Natural killer cell (primary cell): Measurements from ENCODE around the gene ITIH2. TPM values are rescaled to one million over a fixed set of nuclear protein-coding genes. Genes with fewer than 3 reads are reported as not detected.
A peak's percentile ranks its signal among the peaks of the same experiment; 100 is the strongest.

Experiments
- ATAC-seq, 3 donors: fragments of 150-1000 bp in 2 of 3; fragments of 200-7000 bp in 1 of 3; cut with Tn5 transposase; 1 replicate in 1 of 3; 2 replicates in 2 of 3; pipeline ENCODE4 v1.10.0; 2021; ENCODE audit warnings: mild to moderate bottlenecking in 2 of 3, moderate library complexity in 2 of 3
- DNase-seq, 2 donors: peaks; one replicate each; pipeline versions ENCODE4 v3.0.0 to v3.0.0-alpha.2; 2013 to 2021; ENCODE audit warnings: mixed read lengths in 1 of 2
- H3K27ac ChIP-seq: one replicate; pipeline ENCODE4 v1.5.1; 2013; ENCODE audit warnings: mild to moderate bottlenecking, low read length
- H3K27me3 ChIP-seq: one replicate; pipeline ENCODE4 v1.6.1; 2013; ENCODE audit warnings: low read length; ENCODE audit not compliant: control insufficient read depth, insufficient read depth
- H3K36me3 ChIP-seq: one replicate; pipeline ENCODE4 v1.6.1; 2013; ENCODE audit warnings: low read length; ENCODE audit not compliant: control insufficient read depth, insufficient read depth
- H3K4me1 ChIP-seq: one replicate; pipeline ENCODE4 v1.6.1; 2013; ENCODE audit warnings: low read length; ENCODE audit not compliant: control insufficient read depth, insufficient read depth
- H3K4me3 ChIP-seq: one replicate; pipeline ENCODE4 v1.5.1; 2013; ENCODE audit warnings: low read length
- H3K9me3 ChIP-seq: one replicate; pipeline ENCODE4 v1.6.1; 2013; ENCODE audit warnings: low read length; ENCODE audit not compliant: control insufficient read depth, insufficient read depth
- H3K27ac Mint-ChIP-seq, 2 donors: one replicate each; pipeline ENCODE4 v1.8.0; 2022; ENCODE audit warnings: mild to moderate bottlenecking in 2 of 2, mixed read lengths in 2 of 2, moderate library complexity in 1 of 2
- H3K27me3 Mint-ChIP-seq, 2 donors: one replicate each; pipeline ENCODE4 v1.8.0; 2022; ENCODE audit warnings: low read depth in 2 of 2, mixed read lengths in 2 of 2
- H3K36me3 Mint-ChIP-seq: one replicate; pipeline ENCODE4 v1.8.0; 2022; ENCODE audit warnings: mixed read lengths
- H3K4me1 Mint-ChIP-seq, 2 donors: one replicate each; pipeline ENCODE4 v1.8.0; 2022; ENCODE audit warnings: mixed read lengths in 2 of 2
- H3K4me3 Mint-ChIP-seq: one replicate; pipeline ENCODE4 v1.8.0; 2022; ENCODE audit warnings: mild to moderate bottlenecking, moderate library complexity, mixed read lengths
- H3K9me3 Mint-ChIP-seq, 2 donors: one replicate each; pipeline ENCODE4 v1.8.0; 2022; ENCODE audit warnings: mixed read lengths in 2 of 2
- WGBS: methylation state at CpG from one replicate; pipeline ENCODE4 v1.1.7; 2013; ENCODE audit warnings: missing lambda C conversion rate; ENCODE audit not compliant: insufficient coverage; 5-methylcytosine and 5-hydroxymethylcytosine counted together
- intact Hi-C: fragments of 100-400 bp; cut with micrococcal nuclease; formaldehyde crosslinking; loops from one replicate; pipeline ENCODE4 v1.14.2; 2022
- total RNA-seq, 4 donors: library from RNA; stranded (reverse); fragments of 120-200 nt in 1 of 4; gene quantifications; one replicate each; pipeline versions ENCODE4 v1.2.3 to v1.2.4, GENCODE V29; 2013 to 2022
- TF ChIP-seq, protein P1 (sequence below): fragments of 200-600 bp; IDR thresholded peaks from one replicate; pipeline ENCODE4 v1.8.0; 2022; ENCODE audit warnings: antibody characterized with exemption

ITIH2 gene
- total RNA-seq, 3 donors from 2014 or later (not counting 1 experiment from before 2014, with no cell fraction given): not detected

DNA sequence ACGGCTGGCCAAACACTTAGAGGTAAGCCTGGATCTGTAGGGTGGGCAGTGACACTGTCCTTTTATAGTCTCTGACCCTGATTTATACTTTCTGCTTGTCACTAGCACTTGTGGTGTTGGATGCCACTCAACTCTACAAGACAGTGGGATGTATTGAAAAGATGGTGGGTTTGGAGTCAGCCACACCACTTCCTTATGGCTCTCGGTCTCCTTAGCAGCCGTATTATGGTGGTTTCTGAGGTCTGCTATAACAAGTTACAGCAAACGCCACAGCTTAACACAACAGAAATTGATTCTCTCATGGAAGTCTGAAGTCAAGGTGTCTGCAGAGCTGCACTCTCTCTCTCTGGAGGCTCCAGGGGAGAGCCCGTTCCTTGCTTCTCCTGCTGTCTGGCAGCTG is 14.7 kb downstream of the ITIH2 start:
- Mint-ChIP-seq H3K27ac (no peak overlapping the region), H3K9me3 (no peaks in the 10 kb centered on the region), H3K4me3 (no peak overlapping the region), H3K36me3 (no peaks in the 10 kb centered on the region), H3K4me1 (peaks cover 11 to 14% of the 10 kb centered on the region in 2 donors), H3K27me3 (peaks cover 15 to 24% of the 10 kb centered on the region in 2 donors)
- H3K36me3 ChIP-seq: no peaks in the 10 kb centered on the region
- peaks cover 7% of the 10 kb centered on the region for H3K4me1 ChIP-seq
- TF ChIP-seq, protein P1, sequence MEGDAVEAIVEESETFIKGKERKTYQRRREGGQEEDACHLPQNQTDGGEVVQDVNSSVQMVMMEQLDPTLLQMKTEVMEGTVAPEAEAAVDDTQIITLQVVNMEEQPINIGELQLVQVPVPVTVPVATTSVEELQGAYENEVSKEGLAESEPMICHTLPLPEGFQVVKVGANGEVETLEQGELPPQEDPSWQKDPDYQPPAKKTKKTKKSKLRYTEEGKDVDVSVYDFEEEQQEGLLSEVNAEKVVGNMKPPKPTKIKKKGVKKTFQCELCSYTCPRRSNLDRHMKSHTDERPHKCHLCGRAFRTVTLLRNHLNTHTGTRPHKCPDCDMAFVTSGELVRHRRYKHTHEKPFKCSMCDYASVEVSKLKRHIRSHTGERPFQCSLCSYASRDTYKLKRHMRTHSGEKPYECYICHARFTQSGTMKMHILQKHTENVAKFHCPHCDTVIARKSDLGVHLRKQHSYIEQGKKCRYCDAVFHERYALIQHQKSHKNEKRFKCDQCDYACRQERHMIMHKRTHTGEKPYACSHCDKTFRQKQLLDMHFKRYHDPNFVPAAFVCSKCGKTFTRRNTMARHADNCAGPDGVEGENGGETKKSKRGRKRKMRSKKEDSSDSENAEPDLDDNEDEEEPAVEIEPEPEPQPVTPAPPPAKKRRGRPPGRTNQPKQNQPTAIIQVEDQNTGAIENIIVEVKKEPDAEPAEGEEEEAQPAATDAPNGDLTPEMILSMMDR: no peak
- WGBS: 25% methylated on average over 5 of the region's 5 CpGs
- peaks cover 3% of the 10 kb centered on the region for H3K27me3 ChIP-seq
- ATAC-seq (peak in 1 of 3 donors; percentile 52), DNase-seq (no peak)
- intact Hi-C loops: no loop called here
- H3K9me3 ChIP-seq: no peaks in the 10 kb centered on the region
- H3K4me3 ChIP-seq: no peak overlapping the region
- no peak overlapping the region for H3K27ac ChIP-seq

DNA sequence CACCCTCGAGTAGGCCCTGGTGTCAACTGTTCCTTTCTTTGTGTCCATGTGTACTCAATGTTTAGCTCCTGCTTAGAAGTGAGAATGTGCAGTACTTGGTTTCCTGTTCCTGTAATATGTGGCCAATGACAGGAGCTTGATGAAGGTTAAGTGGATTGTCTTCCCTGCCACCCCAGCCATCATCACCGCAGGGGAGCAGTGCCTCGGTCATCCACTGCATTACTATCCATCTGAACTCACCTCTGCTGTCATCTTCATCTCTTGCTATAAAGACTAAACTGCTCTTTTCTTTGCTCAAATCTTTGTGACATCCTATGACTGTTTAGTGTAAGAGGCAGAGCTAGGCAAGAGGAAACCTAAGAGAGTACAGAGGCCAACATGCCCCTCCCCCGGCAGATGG is 15.6 kb downstream of the ITIH2 start:
- intact Hi-C loops: no loop called here
- peaks cover 7% of the 10 kb centered on the region for H3K4me1 ChIP-seq
- ATAC-seq (no peak), DNase-seq (no peak)
- Mint-ChIP-seq H3K36me3 (no peaks in the 10 kb centered on the region), H3K27ac (no peak overlapping the region), H3K4me1 (peaks cover 11 to 14% of the 10 kb centered on the region in 2 donors), H3K4me3 (no peak overlapping the region), H3K27me3 (peaks cover 18% of the 10 kb centered on the region in 2 donors), H3K9me3 (no peaks in the 10 kb centered on the region)
- no peaks in the 10 kb centered on the region for H3K9me3 ChIP-seq
- 88% methylated on average over 3 of the region's 4 CpGs for WGBS
- TF ChIP-seq, protein P1: no peak
- no peak overlapping the region for H3K4me3 ChIP-seq
- no peak overlapping the region for H3K27ac ChIP-seq
- H3K27me3 ChIP-seq: peaks cover 3% of the 10 kb centered on the region
- no peaks in the 10 kb centered on the region for H3K36me3 ChIP-seq

DNA sequence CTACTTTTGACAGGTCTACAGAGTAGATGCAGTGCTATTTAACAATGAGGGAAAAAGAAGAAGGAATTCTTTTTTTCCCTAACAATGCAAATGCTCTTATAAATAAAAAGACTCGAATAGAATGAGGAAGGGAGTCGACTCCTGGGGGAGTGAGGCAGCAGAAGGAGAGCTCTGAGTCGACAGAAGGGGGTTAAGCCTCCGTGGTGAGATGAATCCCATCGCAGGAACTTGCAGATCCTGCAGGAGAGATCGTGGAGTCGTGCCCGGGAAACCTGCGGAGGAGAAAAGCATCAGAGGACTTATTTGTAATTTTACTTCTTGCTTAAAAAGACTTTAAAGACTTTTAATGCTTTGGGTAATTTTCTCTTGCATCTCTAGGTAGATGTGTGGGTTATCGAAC is 17.4 kb downstream of the ITIH2 start:
- H3K4me1 Mint-ChIP-seq: peaks cover 11 to 14% of the 10 kb centered on the region in 2 donors
- no peaks in the 10 kb centered on the region for H3K36me3 Mint-ChIP-seq
- Histone ChIP-seq H3K27ac (no peak overlapping the region), H3K4me1 (peaks cover 7% of the 10 kb centered on the region), H3K9me3 (no peaks in the 10 kb centered on the region), H3K36me3 (no peaks in the 10 kb centered on the region), H3K27me3 (peaks cover 3% of the 10 kb centered on the region), H3K4me3 (no peak overlapping the region)
- no peak overlapping the region for H3K4me3 Mint-ChIP-seq
- no peaks in the 10 kb centered on the region for H3K9me3 Mint-ChIP-seq
- ATAC-seq (no peak), DNase-seq (no peak)
- TF ChIP-seq, protein P1: no peak
- peaks cover 14 to 18% of the 10 kb centered on the region in 2 donors for H3K27me3 Mint-ChIP-seq
- WGBS: 75% methylated on average over 10 of the region's 10 CpGs
- no peak overlapping the region for H3K27ac Mint-ChIP-seq
- intact Hi-C loops: no loop called here

DNA sequence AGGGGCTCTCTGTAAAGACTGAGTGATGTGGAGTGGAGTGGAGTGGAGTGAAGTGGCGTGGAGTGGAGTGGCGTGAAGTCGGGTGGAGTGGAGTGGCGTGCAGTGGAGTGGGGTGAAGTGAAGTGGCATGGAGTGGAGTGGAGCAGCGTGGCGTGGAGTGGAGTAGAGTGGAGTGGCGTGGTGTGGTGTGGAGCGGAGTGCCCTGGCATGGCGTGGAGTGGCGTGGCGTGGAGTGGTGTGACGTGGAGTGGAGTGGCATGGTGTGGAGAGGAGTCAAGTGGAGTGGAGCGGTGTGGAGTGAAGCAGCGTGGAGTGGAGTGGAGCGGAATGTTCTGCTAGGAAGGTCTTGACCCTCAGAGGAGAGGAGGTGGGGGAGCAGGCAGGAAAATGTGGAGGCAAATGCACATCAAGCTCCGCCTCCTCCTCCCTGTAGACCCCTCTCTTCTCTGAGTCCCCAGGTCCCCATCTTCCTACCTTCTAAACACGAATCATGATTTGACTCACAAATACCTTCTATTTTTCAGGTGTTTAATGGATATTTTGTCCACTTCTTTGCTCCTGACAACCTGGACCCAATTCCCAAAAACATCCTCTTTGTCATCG is 19.9 kb downstream of the ITIH2 start:
- DNase-seq (no peak), ATAC-seq (peak in 1 of 3 donors; percentile 35)
- Mint-ChIP-seq H3K36me3 (no peaks in the 10 kb centered on the region), H3K4me3 (no peak overlapping the region), H3K9me3 (no peaks in the 10 kb centered on the region), H3K27ac (no peak overlapping the region), H3K4me1 (peaks cover 4 to 7% of the 10 kb centered on the region in 2 donors), H3K27me3 (peaks cover 8 to 12% of the 10 kb centered on the region in 2 donors)
- Histone ChIP-seq H3K4me3 (no peak overlapping the region), H3K27ac (no peak overlapping the region), H3K9me3 (no peaks in the 10 kb centered on the region), H3K36me3 (no peaks in the 10 kb centered on the region), H3K4me1 (peaks cover under 1% of the 10 kb centered on the region), H3K27me3 (peaks cover 3% of the 10 kb centered on the region)
- intact Hi-C loops: no loop called here
- TF ChIP-seq, protein P1: no peak
- WGBS: 94% methylated on average over 16 of the region's 18 CpGs
